H1 (cell line): ENCODE results near the gene PACSIN2. TPM values are rescaled to one million over a fixed set of nuclear protein-coding genes. Genes with fewer than 3 reads are reported as not detected.

Experiments used
- CTCF ChIA-PET: fragments of 300-600 bp; sonication (Branson Sonifier 250); formaldehyde crosslinking; loops from one replicate; lab custom pipeline; 2021; ENCODE audit not compliant: partially characterized antibody; lab: Charles Lee
- POLR2A ChIA-PET: fragments of 300-600 bp; sonication (Branson Sonifier 250); formaldehyde crosslinking; loops from one replicate; lab custom pipeline; 2021; ENCODE audit warnings: inconsistent platforms; ENCODE audit not compliant: partially characterized antibody; lab: Charles Lee
- DNase-seq, 2 experiments: peaks; one replicate each; pipeline versions ENCODE4 v3.0.0 to v3.0.0-alpha.2; 2010 to 2022; ENCODE audit warnings: low spot score in 2 of 2, low read depth in 1 of 2, mixed read lengths in 1 of 2
- FAIRE-seq: peaks from 2 replicates; lab custom pipeline; 2011; peaks lifted over from hg19 to GRCh38; lab: Jason Lieb, UNC
- H2AFZ ChIP-seq: 2 replicates; pipeline ENCODE4 v1.8.1; 2012; ENCODE audit warnings: low read length, inconsistent platforms
- H2AK5ac ChIP-seq: 2 replicates; pipeline ENCODE4 v1.6.1; 2013; ENCODE audit warnings: low read depth, low read length
- H2BK120ac ChIP-seq: replicated peaks from 2 replicates; pipeline ENCODE3; 2013; ENCODE audit warnings: low read depth, low read length, inconsistent platforms
- H2BK12ac ChIP-seq: 2 replicates; pipeline ENCODE4 v1.6.1; 2013; ENCODE audit warnings: low read depth, low read length
- H2BK15ac ChIP-seq: 2 replicates; pipeline ENCODE4 v1.6.1; 2013; ENCODE audit warnings: low read length
- H2BK20ac ChIP-seq: 2 replicates; pipeline ENCODE4 v1.6.1; 2013; ENCODE audit warnings: low read length
- H2BK5ac ChIP-seq: 2 replicates; pipeline ENCODE4 v1.6.1; 2013; ENCODE audit warnings: low read depth, low read length
- H3K14ac ChIP-seq: 2 replicates; pipeline ENCODE4 v1.6.1; 2013; ENCODE audit warnings: inconsistent platforms; ENCODE audit not compliant: insufficient read length
- H3K18ac ChIP-seq: 2 replicates; pipeline ENCODE4 v1.6.1; 2013; ENCODE audit warnings: low read length; ENCODE audit errors: extremely low read depth
- H3K23ac ChIP-seq: 2 replicates; pipeline ENCODE4 v1.6.1; 2013; ENCODE audit warnings: inconsistent platforms; ENCODE audit not compliant: insufficient read length
- H3K23me2 ChIP-seq: 2 replicates; pipeline ENCODE4 v1.6.1; 2013; ENCODE audit warnings: low read depth, low read length
- H3K27ac ChIP-seq: 2 replicates; pipeline ENCODE4 v1.6.1; 2011; ENCODE audit warnings: low read depth, low read length, inconsistent platforms
- H3K27me3 ChIP-seq, 4 experiments: replicated peaks in 1 of 4; 1 replicate in 1 of 4; 2 replicates in 3 of 4; pipeline versions ENCODE4 v1.6.1 to v1.8.1; 2011 to 2013; ENCODE audit warnings: low read length in 3 of 4, mild to moderate bottlenecking in 3 of 4, inconsistent platforms in 2 of 4, mixed read lengths in 2 of 4, moderate library complexity in 1 of 4; ENCODE audit not compliant: control insufficient read depth in 3 of 4, insufficient read depth in 3 of 4; ENCODE audit errors: extremely low read depth in 1 of 4
- H3K36me3 ChIP-seq, 4 experiments: 2 replicates each; pipeline versions ENCODE4 v1.6.1 to v1.8.1; 2011 to 2013; ENCODE audit warnings: mild to moderate bottlenecking in 4 of 4, low read length in 3 of 4, moderate library complexity in 2 of 4, control low read depth in 1 of 4, inconsistent platforms in 1 of 4; ENCODE audit not compliant: insufficient read depth in 4 of 4, control insufficient read depth in 2 of 4
- H3K4ac ChIP-seq: replicated peaks from 2 replicates; pipeline ENCODE3; 2013; ENCODE audit warnings: low read length, low read depth, mixed read lengths, inconsistent platforms; ENCODE audit not compliant: insufficient read length
- H3K4me1 ChIP-seq, 4 experiments: replicated peaks in 1 of 4; 1 replicate in 1 of 4; 2 replicates in 3 of 4; pipeline versions ENCODE4 v1.6.1 to v1.8.1; 2011 to 2013; ENCODE audit warnings: low read length in 3 of 4, inconsistent platforms in 2 of 4, mixed read lengths in 1 of 4; ENCODE audit not compliant: insufficient read depth in 4 of 4, control insufficient read depth in 3 of 4
- H3K4me2 ChIP-seq, 2 experiments: 2 replicates each; pipeline versions ENCODE4 v1.6.1 to v1.8.1; 2011 to 2013; ENCODE audit warnings: low read depth in 2 of 2, low read length in 2 of 2, control low read depth in 1 of 2, inconsistent platforms in 1 of 2, mild to moderate bottlenecking in 1 of 2; ENCODE audit not compliant: insufficient read depth in 1 of 2
- H3K4me3 ChIP-seq, 4 experiments: fragments of 200-600, 300-600 bp in 1 of 4; sonication (generic), shearing (Covaris generic), sonication (Bioruptor Twin) in 1 of 4; 2 replicates each; pipeline versions ENCODE4 v1.5.1 to v1.8.1; 2011 to 2016; ENCODE audit warnings: low read length in 4 of 4, low read depth in 3 of 4, control low read depth in 2 of 4, inconsistent platforms in 2 of 4, mild to moderate bottlenecking in 2 of 4, mixed read lengths in 1 of 4, moderate library complexity in 1 of 4; ENCODE audit not compliant: insufficient read depth in 2 of 4; ENCODE audit errors: extremely low read depth in 1 of 4
- H3K56ac ChIP-seq: replicated peaks from 2 replicates; pipeline ENCODE3; 2013; ENCODE audit warnings: low read depth, mild to moderate bottlenecking, mixed read lengths, low read length, inconsistent platforms; ENCODE audit not compliant: insufficient read length
- H3K79me1 ChIP-seq: 2 replicates; pipeline ENCODE4 v1.6.1; 2013; ENCODE audit warnings: low read depth, low read length, control low read depth
- H3K79me2 ChIP-seq, 2 experiments: 2 replicates each; pipeline versions ENCODE4 v1.6.1 to v1.8.1; 2012 to 2013; ENCODE audit warnings: low read length in 2 of 2, mild to moderate bottlenecking in 2 of 2, inconsistent platforms in 1 of 2; ENCODE audit not compliant: insufficient read depth in 2 of 2, control insufficient read depth in 1 of 2
- H3K9ac ChIP-seq, 4 experiments: replicated peaks in 1 of 4; 1 replicate in 1 of 4; 2 replicates in 3 of 4; pipeline versions ENCODE4 v1.6.1 to v1.8.1; 2011 to 2013; ENCODE audit warnings: low read depth in 3 of 4, low read length in 3 of 4, control low read depth in 2 of 4, mild to moderate bottlenecking in 2 of 4, moderate library complexity in 2 of 4, inconsistent platforms in 1 of 4; ENCODE audit errors: extremely low read depth in 1 of 4
- H3K9me3 ChIP-seq, 2 experiments: 2 replicates each; pipeline versions ENCODE4 v1.6.1 to v1.8.1; 2012 to 2013; ENCODE audit warnings: mild to moderate bottlenecking in 2 of 2, moderate library complexity in 2 of 2, control low read depth in 1 of 2, inconsistent platforms in 1 of 2, low read depth in 1 of 2, low read length in 1 of 2, mixed read lengths in 1 of 2; ENCODE audit not compliant: insufficient read depth in 2 of 2
- H4K20me1 ChIP-seq, 2 experiments: replicated peaks in 1 of 2; 2 replicates each; pipeline versions ENCODE3 to v1.8.1; 2011 to 2013; ENCODE audit warnings: inconsistent platforms in 2 of 2, low read length in 2 of 2, mild to moderate bottlenecking in 1 of 2; ENCODE audit not compliant: insufficient read depth in 2 of 2, control insufficient read depth in 1 of 2
- H4K5ac ChIP-seq: 2 replicates; pipeline ENCODE4 v1.6.1; 2013; ENCODE audit warnings: low read length, low read depth, mixed read lengths, inconsistent platforms; ENCODE audit not compliant: insufficient read length
- H4K8ac ChIP-seq: 2 replicates; pipeline ENCODE4 v1.8.0; 2013; ENCODE audit warnings: mild to moderate bottlenecking, moderate library complexity, low read length, inconsistent platforms; ENCODE audit not compliant: insufficient read depth; ENCODE audit errors: extremely low read depth
- H4K91ac ChIP-seq: replicated peaks from 2 replicates; pipeline ENCODE3; 2013; ENCODE audit warnings: low read length, mixed read lengths, inconsistent platforms; ENCODE audit not compliant: insufficient read length
- BACH1 ChIP-seq: IDR thresholded peaks from 2 replicates; pipeline ENCODE4 v1.6.1; 2012; ENCODE audit warnings: low read length, improper control_type of control experiment
- CEBPB ChIP-seq: IDR thresholded peaks from 2 replicates; pipeline ENCODE4 v1.6.1; 2012; ENCODE audit warnings: low read depth, low read length
- CHD2 ChIP-seq: IDR thresholded peaks from 2 replicates; pipeline ENCODE4 v1.6.1; 2012; ENCODE audit warnings: low read length, improper control_type of control experiment
- CTBP2 ChIP-seq: IDR thresholded peaks from 2 replicates; pipeline ENCODE4 v1.7.0; 2011; ENCODE audit warnings: borderline replicate concordance, mild to moderate bottlenecking, moderate library complexity, mixed read lengths, low read length; ENCODE audit not compliant: insufficient read depth, insufficient read length
- EP300 ChIP-seq, 2 experiments: IDR thresholded peaks; 1 replicate in 1 of 2; 2 replicates in 1 of 2; pipeline ENCODE4 v1.6.1; 2011 to 2012; ENCODE audit warnings: low read depth in 2 of 2, low read length in 2 of 2, mild to moderate bottlenecking in 2 of 2, borderline replicate concordance in 1 of 2, inconsistent platforms in 1 of 2, moderate library complexity in 1 of 2
- GABPA ChIP-seq: IDR thresholded peaks from 2 replicates; pipeline ENCODE4 v1.6.1; 2011; ENCODE audit warnings: mild to moderate bottlenecking, low read length, moderate library complexity, borderline replicate concordance; ENCODE audit not compliant: insufficient read depth
- HDAC6 ChIP-seq: IDR thresholded peaks from one replicate; pipeline ENCODE4 v1.7.1; 2012; ENCODE audit warnings: low read depth, mild to moderate bottlenecking, inconsistent platforms, low read length, moderate library complexity
- JUN ChIP-seq: IDR thresholded peaks from 2 replicates; pipeline ENCODE4 v1.6.1; 2011; ENCODE audit warnings: low read depth, mild to moderate bottlenecking, improper control_type of control experiment, low read length
- NANOG ChIP-seq: IDR thresholded peaks from 2 replicates; pipeline ENCODE4 v1.6.1; 2011; ENCODE audit warnings: low read length, low read depth, mild to moderate bottlenecking, inconsistent platforms; ENCODE audit not compliant: insufficient read depth, poor library complexity, severe bottlenecking
- RXRA ChIP-seq: IDR thresholded peaks from 2 replicates; pipeline ENCODE4 v1.6.1; 2011; ENCODE audit warnings: low read depth, mild to moderate bottlenecking, low read length, moderate library complexity; ENCODE audit not compliant: insufficient read depth
- SIN3A ChIP-seq, 2 experiments: IDR thresholded peaks in 1 of 2; conservative IDR thresholded peaks in 1 of 2; 2 replicates each; pipeline ENCODE4 v1.6.1; 2011 to 2012; ENCODE audit warnings: low read length in 2 of 2, improper control_type of control experiment in 1 of 2, low read depth in 1 of 2, mild to moderate bottlenecking in 1 of 2
- WGBS, 2 experiments: shearing (Covaris generic) in 1 of 2; methylation state at CpG; one replicate each; pipeline versions ENCODE4 v1.1.6 to v1.1.7; 2013 to 2015; ENCODE audit warnings: low lambda C conversion rate in 2 of 2, mixed read lengths in 2 of 2, inconsistent platforms in 1 of 2, low coverage in 1 of 2, missing lambda C conversion rate in 1 of 2; ENCODE audit not compliant: insufficient replicate concordance in 2 of 2, insufficient coverage in 1 of 2, insufficient read length in 1 of 2; ENCODE audit errors: extremely low coverage in 1 of 2, missing lambda C conversion rate in 1 of 2; 5-methylcytosine and 5-hydroxymethylcytosine counted together
- polyA plus RNA-seq, 7 experiments: library from polyadenylated mRNA; depleted of rRNA in 3 of 7; stranded (reverse) in 5 of 7; unstranded in 2 of 7; fragments of >200 nt in 5 of 7; fragments of 200-250 nt in 2 of 7; gene quantifications; 1 replicate in 5 of 7; 2 replicates in 1 of 7; 4 replicates in 1 of 7; pipeline versions ENCODE4 v1.2.1 to v1.2.3, GENCODE V29; 2011 to 2013; ENCODE audit warnings: missing spikeins in 2 of 7, mixed read lengths in 2 of 7
- total RNA-seq: library from RNA; stranded (reverse); fragmentation: NEBNext Ultra II Directional; extraction: Animal tissue kit (Norgen Biotek cat#: 25700); gene quantifications from 2 replicates; pipeline ENCODE4 v1.2.1, GENCODE V29; 2021
- TF ChIP-seq, protein P1 (sequence below): IDR thresholded peaks from 2 replicates; pipeline ENCODE4 v1.6.1; 2012; ENCODE audit warnings: inconsistent platforms

PACSIN2 gene
- total and polyA plus RNA-seq, 2 of the 8 experiments (the other 6 are each of a cell fraction or from before 2014, with no cell fraction given), result 44.8 to 64.2 TPM

DNA sequence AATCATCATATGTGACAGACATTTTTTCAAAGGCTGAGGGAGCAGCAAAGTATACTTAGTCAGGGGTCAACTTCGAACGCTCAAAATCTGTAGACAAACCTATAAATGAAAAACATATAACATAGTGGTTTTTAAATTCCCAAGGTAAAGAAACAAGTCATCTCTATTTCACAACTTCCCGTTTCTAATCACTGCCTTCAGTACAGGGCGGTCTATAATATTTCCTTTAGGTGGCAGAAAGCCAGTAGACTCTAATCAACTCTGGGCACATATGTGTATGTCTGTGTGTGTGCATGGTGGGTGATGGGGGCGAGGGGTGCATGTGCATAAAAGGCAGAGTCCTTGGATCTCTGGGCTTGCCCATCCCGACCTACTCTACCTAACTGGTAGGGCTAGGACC lies 102.9 kb downstream of the PACSIN2 start:
- H4K8ac ChIP-seq, result no peak overlapping the region
- no peak overlapping the region for H2BK15ac ChIP-seq
- peaks cover 0 to 43% of the 10 kb centered on the region in 2 experiments; a peak in 3 of 4 replicates for H3K79me2 ChIP-seq
- no peak overlapping the region for H2AK5ac ChIP-seq
- H4K91ac ChIP-seq, result no peak overlapping the region
- peaks cover 0 to 9% (median 0%) of the 10 kb centered on the region in 4 experiments; a peak in 1 of 8 replicates for H3K36me3 ChIP-seq
- H2AFZ ChIP-seq, result no peak overlapping the region
- H3K9ac ChIP-seq, result no peak overlapping the region
- DNase-seq (no peak), FAIRE-seq (no peak)
- H3K9me3 ChIP-seq, result no peaks in the 10 kb centered on the region
- CTCF ChIA-PET, result interaction anchor here (0.7 to 7.8 kb wide), 2 partner anchors 11 to 85 kb away, joined by 3 to 47 read pairs; no protein-coding TSS in a partner anchor
- H4K20me1 ChIP-seq, result peaks cover 15 to 19% of the 10 kb centered on the region in 2 experiments
- H2BK120ac ChIP-seq, result no peak overlapping the region
- H3K4ac ChIP-seq, result no peak overlapping the region
- H3K4me1 ChIP-seq, result peaks cover 8 to 19% (median 17%) of the 10 kb centered on the region in 4 experiments
- H2BK20ac ChIP-seq, result no peak overlapping the region
- H3K79me1 ChIP-seq, result peaks cover 22% of the 10 kb centered on the region
- no peak overlapping the region for H3K4me3 ChIP-seq
- H3K14ac ChIP-seq, result no peak overlapping the region
- WGBS, 2 experiments, result 88% methylated on average over 6 of the region's 6 CpGs; no CpG with 5 or more reads in 1 of the 2 experiments
- no peak overlapping the region for H3K4me2 ChIP-seq
- no peak overlapping the region for H3K18ac ChIP-seq
- TF ChIP-seq CHD2 (no peak), BACH1 (no peak), EP300 (IDR thresholded peaks at IDR 0.05; ENCODE audit: borderline replicate concordance in 1 of 2, low read depth in 2 of 2, low read length in 2 of 2) (no peak), RXRA (no peak), HDAC6 (no peak), CTBP2 (no peak), NANOG (no peak), GABPA (no peak), CEBPB (no peak), SIN3A (conservative IDR thresholded peaks at IDR 0.05 in 1 of 2, IDR thresholded peaks at IDR 0.05 in 1 of 2; ENCODE audit: low read depth in 1 of 2, low read length in 2 of 2) (no peak), JUN (no peak)
- TF ChIP-seq, protein P1, sequence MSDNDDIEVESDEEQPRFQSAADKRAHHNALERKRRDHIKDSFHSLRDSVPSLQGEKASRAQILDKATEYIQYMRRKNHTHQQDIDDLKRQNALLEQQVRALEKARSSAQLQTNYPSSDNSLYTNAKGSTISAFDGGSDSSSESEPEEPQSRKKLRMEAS, result no peak
- H3K23me2 ChIP-seq, result no peaks in the 10 kb centered on the region
- no peak overlapping the region for H3K27ac ChIP-seq
- POLR2A ChIA-PET, result no interaction called here
- H3K56ac ChIP-seq, result no peak overlapping the region
- H4K5ac ChIP-seq, result no peak overlapping the region
- H2BK12ac ChIP-seq, result no peak overlapping the region
- H2BK5ac ChIP-seq, result no peak overlapping the region
- H3K23ac ChIP-seq, result no peak overlapping the region
- H3K27me3 ChIP-seq, result no peaks in the 10 kb centered on the region
